Measurements from ENCODE around the gene KLF13.

DNA sequence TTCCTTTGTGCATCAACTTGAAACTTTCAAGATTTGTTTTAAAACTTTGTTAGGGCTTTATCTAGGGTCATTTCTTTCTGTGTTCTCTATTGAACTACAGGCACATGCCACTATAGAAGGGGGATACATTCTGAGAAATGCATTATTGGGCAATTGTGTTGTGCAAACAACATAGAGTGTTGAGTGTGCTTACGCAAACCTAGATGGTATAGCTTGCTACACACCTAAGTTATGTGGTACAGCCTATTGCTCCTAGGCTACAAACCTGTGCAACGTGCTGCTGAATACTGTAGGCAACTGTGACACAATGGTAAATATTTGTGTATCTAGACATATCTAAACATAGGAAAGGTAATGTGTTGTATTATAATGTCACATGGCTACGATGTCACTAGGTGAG is 33.0 kb upstream of the KLF13 start:
- no peak for TF ChIP-seq CTCF (optimal IDR thresholded peaks at IDR 0.05 in 1 of 3, IDR thresholded peaks at IDR 0.05 in 1 of 3, conservative IDR thresholded peaks at IDR 0.05 in 1 of 3; ENCODE audit: extremely low read depth in 1 of 3, insufficient read depth in 2 of 3, low read length in 3 of 3)
- no peak for TF ChIP-seq EZH2 (IDR thresholded peaks at IDR 0.05; ENCODE audit: low read length)
